ACC112 (cell line): ENCODE data around the gene GNS.

ENCODE experiments used
- H2AFZ ChIP-seq: fragments of 200-600 bp; sonication (generic); one replicate; pipeline ENCODE4 v1.6.0; 2017; ENCODE audit warnings: antibody characterized with exemption, low read length; ENCODE audit not compliant: unreplicated experiment
- H3K27ac ChIP-seq: fragments of 200-600 bp; sonication (generic); 2 replicates; pipeline ENCODE4 v1.5.1; 2014; ENCODE audit warnings: low read depth, mild to moderate bottlenecking, antibody characterized with exemption, low read length, moderate library complexity
- H3K27me3 ChIP-seq: fragments of 200-600 bp; sonication (generic); 2 replicates; pipeline ENCODE4 v1.6.1; 2014; ENCODE audit warnings: mild to moderate bottlenecking, antibody characterized with exemption, low read length, moderate library complexity, mixed read lengths; ENCODE audit not compliant: insufficient read depth
- H3K36me3 ChIP-seq: fragments of 200-600 bp; sonication (generic); 2 replicates; pipeline ENCODE4 v1.6.1; 2016; ENCODE audit warnings: mild to moderate bottlenecking, antibody characterized with exemption, low read length, moderate library complexity, mixed read lengths; ENCODE audit not compliant: insufficient read depth
- H3K4me1 ChIP-seq: fragments of 200-600 bp; sonication (generic); one replicate; pipeline ENCODE4 v1.6.1; 2016; ENCODE audit warnings: low read length, mixed read lengths; ENCODE audit not compliant: insufficient read depth, unreplicated experiment, control insufficient read depth
- H3K4me3 ChIP-seq: fragments of 200-600 bp; sonication (generic); 2 replicates; pipeline ENCODE4 v1.5.1; 2014; ENCODE audit warnings: mild to moderate bottlenecking, low read depth, low read length
- H3K79me2 ChIP-seq: fragments of 200-600 bp; sonication (generic); one replicate; pipeline ENCODE4 v1.6.0; 2016; ENCODE audit warnings: low read length; ENCODE audit not compliant: control insufficient read depth, unreplicated experiment, insufficient read depth

GNS gene

DNA sequence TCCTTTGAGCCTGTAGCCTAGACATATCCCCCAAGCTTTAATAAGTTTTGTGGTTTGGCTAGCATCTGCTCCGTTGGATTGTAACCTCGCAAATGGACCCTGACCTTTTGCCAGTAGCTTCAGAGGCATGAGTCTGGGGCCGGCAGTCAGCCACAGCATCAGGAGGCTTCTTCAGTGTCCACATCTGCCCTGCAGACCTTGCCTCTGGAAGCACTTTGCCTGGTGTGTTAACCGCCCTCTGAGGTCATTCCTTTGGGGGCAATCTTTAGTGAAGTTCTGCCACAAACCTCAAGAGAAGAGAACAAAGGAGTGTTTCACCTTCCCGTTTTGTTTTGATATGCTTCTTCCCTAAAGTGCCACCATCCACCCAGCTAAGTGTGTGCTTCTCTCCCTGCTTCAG, 71.4 kb downstream of the GNS start:
- H3K79me2 ChIP-seq: peaks cover 5% of the 10 kb centered on the region
- H3K36me3 ChIP-seq: no peaks in the 10 kb centered on the region
- H3K4me1 ChIP-seq: peaks cover 4% of the 10 kb centered on the region
- H3K27me3 ChIP-seq: no peaks in the 10 kb centered on the region
- no peak overlapping the region for H3K27ac ChIP-seq
- H3K4me3 ChIP-seq: no peak overlapping the region
- no peak overlapping the region for H2AFZ ChIP-seq

DNA sequence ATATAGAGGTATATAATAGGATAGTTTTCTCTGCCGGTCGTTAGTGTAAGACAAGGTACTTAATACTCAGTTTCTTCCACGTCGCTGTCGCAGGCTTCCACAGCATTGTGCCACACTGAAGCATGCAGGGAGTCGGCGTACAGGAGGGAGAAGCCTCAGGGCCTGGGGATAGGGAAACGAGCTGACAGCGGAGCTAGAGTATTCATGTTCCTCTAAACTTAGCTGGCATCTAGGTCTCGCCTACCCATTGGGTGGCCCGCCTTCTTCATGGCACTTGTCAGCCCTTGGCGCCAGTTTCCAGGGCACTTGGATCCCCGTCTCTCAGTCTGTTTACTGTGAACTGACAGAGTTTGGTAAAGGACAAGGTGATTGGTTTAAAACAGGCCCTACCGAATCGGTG, 73.6 kb downstream of the GNS start:
- Histone ChIP-seq H3K27ac (no peak overlapping the region), H2AFZ (no peak overlapping the region), H3K4me1 (peaks cover 8% of the 10 kb centered on the region), H3K4me3 (no peak overlapping the region), H3K36me3 (no peaks in the 10 kb centered on the region), H3K79me2 (peaks cover 15% of the 10 kb centered on the region), H3K27me3 (no peaks in the 10 kb centered on the region)

DNA sequence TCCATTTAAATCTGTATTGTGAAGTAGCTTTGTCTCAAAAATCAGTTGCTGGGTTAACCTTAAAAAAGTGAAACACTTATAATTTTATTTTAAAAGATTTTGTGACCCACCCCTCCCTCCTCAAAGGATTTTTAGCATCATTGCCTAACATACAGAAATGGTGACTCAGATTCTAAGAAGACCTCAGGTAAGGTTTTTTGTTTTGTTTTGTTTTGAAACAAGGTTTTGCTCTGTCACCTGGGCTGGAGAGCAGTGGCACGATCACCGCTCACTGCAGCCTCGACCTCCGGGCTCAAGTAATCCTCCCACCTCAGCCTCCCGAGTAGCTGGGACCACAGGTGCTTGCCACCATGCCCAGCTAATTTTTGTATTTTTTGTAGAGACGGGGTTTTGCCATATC, 74.2 kb downstream of the GNS start:
- H3K27ac ChIP-seq: no peak overlapping the region

DNA sequence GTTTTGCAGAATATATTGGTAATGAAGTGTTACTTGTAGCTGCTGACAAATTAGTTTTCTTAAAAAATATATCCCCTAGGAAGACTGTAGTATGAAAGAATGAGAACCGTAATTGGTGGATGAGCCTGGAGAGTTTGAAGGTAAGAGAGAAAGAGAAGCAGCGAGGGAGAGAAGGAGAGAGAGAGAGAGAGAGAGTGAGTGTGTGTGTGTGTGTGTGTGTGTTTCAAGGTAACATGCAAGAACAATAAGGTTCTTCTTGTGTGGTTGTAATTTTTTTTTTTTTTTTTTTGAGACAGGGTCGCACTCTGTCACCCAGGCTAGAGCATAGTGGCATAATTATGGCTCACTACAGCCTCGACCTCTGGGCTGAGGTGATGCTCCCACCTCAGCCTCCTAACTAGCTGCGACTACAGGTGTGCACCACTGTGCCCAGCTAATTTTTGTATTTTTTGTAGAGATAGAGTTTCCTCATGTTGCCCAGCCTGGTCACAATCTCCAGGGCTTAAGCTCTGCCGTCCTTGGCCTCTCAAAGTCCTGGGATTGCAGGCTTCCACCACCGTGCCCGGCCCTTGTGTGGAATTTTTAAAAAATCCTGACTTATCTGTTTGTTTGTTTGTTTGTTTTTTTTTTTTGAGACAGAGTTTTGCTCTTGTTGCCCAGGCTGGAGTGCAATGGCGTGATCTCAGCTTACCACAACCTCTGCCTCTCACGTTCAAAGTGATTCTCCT, 75.2 kb downstream of the GNS start:
- H3K27ac ChIP-seq: no peak overlapping the region
- peaks cover 19% of the 10 kb centered on the region for H3K79me2 ChIP-seq
- no peaks in the 10 kb centered on the region for H3K36me3 ChIP-seq
- no peak overlapping the region for H3K4me3 ChIP-seq
- H3K27me3 ChIP-seq: no peaks in the 10 kb centered on the region
- H2AFZ ChIP-seq: no peak overlapping the region
- H3K4me1 ChIP-seq: peaks cover 16% of the 10 kb centered on the region

More for the DNA sequence above, 74.2 kb downstream of the GNS start:
- no peak overlapping the region for H2AFZ ChIP-seq
- H3K4me1 ChIP-seq: peaks cover 13% of the 10 kb centered on the region
- H3K36me3 ChIP-seq: no peaks in the 10 kb centered on the region
- H3K4me3 ChIP-seq: no peak overlapping the region
- no peaks in the 10 kb centered on the region for H3K27me3 ChIP-seq
- peaks cover 19% of the 10 kb centered on the region for H3K79me2 ChIP-seq

DNA sequence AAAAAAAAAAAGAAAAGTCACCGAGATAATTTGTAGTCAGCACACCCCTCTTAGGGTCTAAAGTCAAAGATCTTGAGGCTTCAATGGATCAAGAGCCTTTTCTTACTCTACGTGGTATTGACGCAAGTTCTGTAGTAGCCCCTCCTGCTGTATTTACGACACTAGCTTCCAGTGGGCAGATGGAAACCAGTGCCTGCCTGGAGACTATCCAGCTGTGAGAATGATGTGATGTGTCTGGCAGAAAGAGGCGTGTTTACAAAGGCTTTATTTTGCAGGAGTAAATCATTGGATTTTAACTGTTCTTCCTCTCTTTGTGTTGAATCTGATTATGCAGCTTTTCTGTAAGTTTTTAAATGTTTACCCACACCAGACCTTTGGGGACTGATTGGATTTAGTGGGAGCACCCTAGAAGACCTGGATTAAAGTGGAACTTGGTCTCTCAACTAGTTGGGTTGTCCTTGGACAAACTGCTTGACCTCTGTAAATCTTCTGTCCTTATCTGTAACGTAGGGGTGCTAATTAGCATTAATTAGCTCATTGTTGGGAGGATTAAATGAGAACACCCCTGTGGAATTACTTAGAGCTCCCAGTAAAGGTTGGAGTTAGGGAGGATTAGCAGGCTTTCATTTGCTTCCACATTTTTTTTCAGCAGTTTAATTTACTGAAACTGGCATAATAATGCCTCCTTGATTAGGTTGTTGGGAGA, 76.5 kb downstream of the GNS start:
- Histone ChIP-seq H3K27me3 (no peaks in the 10 kb centered on the region), H3K27ac (no peak overlapping the region), H3K4me1 (peaks cover 16% of the 10 kb centered on the region), H3K4me3 (no peak overlapping the region), H2AFZ (no peak overlapping the region), H3K79me2 (peaks cover 26% of the 10 kb centered on the region), H3K36me3 (no peaks in the 10 kb centered on the region)

DNA sequence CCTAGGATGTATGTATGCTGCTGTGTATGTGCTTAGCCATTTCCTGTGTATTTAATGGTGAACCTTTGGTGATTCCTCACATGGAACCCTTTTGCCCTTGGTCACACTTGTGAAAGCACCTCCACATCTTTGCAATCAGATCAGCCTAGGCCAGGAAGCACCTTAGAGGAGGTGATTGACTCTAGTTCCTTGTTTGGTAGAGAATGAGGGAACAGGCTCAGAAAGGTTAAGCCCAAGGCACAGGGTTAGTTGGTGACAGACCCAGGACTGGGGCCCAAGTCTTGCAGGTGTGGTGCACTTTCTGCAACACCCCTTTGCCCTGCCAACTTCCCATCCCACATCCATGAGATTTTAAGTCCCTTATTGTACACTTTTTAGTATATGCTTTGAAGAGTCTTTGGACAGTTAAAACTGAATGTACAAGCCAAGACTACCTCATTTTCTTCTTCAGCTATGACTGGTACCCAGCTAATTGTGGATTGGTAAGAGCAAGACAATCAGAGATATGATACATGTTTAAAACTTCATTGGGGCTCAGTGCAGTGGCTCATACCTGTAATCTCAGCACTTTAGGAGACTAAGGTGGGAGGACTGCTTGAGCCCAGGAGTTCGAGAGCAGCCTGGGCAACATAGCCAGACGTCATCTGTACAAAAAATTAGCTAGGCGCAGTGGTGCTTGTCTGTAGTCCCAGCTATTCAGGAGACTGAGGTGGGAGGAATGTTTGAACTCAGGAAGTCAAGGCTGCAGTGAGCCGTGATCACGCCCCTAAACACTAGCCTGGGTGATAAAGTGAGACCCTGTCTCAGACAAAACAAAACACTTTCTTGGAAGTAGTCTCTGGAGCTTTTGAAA, 77.8 kb downstream of the GNS start:
- no peaks in the 10 kb centered on the region for H3K36me3 ChIP-seq
- peaks cover 28% of the 10 kb centered on the region for H3K79me2 ChIP-seq
- no peak overlapping the region for H2AFZ ChIP-seq
- no peak overlapping the region for H3K4me3 ChIP-seq
- H3K27me3 ChIP-seq: no peaks in the 10 kb centered on the region
- H3K27ac ChIP-seq: no peak overlapping the region
- H3K4me1 ChIP-seq: peaks cover 16% of the 10 kb centered on the region

DNA sequence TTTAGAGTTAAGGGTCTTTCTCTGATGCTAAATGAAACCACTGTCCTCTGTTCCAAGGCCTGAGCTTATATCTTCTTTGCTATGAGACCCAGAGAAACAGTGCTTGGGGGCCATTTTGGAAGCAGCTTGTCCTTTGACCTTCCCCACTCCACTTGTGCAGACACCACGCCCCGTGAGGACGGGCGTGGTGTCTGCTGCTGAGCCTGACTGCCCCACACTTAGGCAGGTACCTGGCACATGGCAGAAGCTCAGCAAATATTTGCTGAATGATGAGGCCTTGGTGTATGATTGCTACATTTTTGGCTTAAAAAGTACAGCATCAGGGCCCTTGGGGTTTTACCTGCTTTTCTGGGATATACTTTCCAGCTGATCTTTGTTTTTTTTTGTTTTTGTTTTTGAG, 79.0 kb downstream of the GNS start:
- peak overlapping the region; percentile 88 for H3K27ac ChIP-seq
- H3K79me2 ChIP-seq: peaks cover 28% of the 10 kb centered on the region
- H3K4me3 ChIP-seq: peak overlapping the region; percentile 60
- H2AFZ ChIP-seq: peak overlapping the region; percentile 63
- peaks cover 20% of the 10 kb centered on the region for H3K4me1 ChIP-seq
- H3K36me3 ChIP-seq: no peaks in the 10 kb centered on the region
- no peaks in the 10 kb centered on the region for H3K27me3 ChIP-seq

DNA sequence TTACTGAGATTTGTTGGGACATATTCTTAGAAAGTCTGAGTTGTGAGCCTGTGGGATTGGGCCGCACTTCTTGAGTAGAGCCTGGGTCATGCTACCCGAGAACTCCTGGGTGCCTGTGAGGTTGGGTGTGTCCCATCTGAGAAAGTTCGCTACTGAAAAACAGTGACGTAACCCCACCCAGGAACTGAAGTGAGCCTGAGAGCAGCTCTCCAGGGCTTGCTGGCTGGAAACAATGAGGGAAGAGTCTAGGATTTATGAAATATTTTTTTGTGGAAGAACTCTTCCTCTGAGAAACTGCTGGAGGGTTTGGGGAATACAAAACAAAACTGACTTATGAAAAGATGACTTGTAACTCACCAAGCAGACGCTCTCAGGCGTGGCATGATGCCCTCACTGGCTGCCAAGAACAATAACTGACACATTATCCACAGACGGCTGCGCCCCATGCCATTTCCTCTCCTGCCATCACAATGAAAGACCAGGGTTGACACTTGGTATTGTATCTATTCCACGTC, 79.7 kb downstream of the GNS start:
- Histone ChIP-seq H3K27ac (peak overlapping the region; percentile 88), H3K4me1 (peaks cover 20% of the 10 kb centered on the region), H3K79me2 (peaks cover 28% of the 10 kb centered on the region), H3K36me3 (no peaks in the 10 kb centered on the region), H3K4me3 (peak overlapping the region; percentile 60), H3K27me3 (no peaks in the 10 kb centered on the region), H2AFZ (peak overlapping the region; percentile 63)

DNA sequence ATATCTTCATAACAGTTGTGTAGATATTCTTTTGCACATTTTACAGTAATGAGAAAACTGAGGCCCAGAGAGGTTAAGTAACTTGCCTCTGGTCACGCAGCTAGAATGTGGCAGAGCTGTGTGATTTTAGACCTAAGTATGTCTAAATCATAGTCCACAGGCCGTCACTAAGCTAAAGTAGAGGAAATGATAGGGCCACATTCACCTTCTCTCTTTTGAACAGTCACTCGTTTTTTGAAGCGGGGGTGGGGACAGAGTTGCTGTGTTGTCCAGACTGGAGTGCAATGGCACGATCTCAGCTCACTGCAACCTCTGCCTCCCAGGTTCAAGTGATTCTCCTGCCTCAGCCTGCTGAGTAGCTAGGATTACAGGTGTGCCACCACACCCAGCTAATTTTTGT, 80.4 kb downstream of the GNS start:
- Histone ChIP-seq H3K4me1 (peaks cover 20% of the 10 kb centered on the region), H3K27me3 (no peaks in the 10 kb centered on the region), H3K4me3 (no peak overlapping the region), H2AFZ (no peak overlapping the region), H3K79me2 (peaks cover 32% of the 10 kb centered on the region), H3K36me3 (no peaks in the 10 kb centered on the region), H3K27ac (peak overlapping the region; percentile 88)

DNA sequence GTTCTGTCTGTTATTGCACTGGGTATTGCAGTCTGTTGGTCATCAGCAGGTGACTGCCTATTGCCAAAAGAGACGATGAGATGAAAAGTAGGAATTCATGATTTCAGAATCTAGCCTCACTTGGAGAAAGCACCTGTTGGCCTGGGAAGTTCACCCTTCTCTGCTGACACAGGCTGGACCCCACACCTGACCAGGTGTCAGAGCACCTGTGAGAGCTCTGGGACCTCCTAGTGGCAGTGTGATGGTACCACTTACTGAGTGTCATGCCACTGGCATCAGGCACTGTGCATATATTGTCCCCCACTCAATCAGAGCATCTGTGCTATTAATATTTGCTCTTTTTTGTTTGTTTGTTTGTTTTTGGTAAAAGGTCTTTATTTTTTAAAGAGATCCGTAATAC, 81.0 kb downstream of the GNS start:
- peaks cover 24% of the 10 kb centered on the region for H3K4me1 ChIP-seq
- no peak overlapping the region for H2AFZ ChIP-seq
- no peak overlapping the region for H3K27ac ChIP-seq
- no peaks in the 10 kb centered on the region for H3K36me3 ChIP-seq
- peaks cover 32% of the 10 kb centered on the region for H3K79me2 ChIP-seq
- no peak overlapping the region for H3K4me3 ChIP-seq
- H3K27me3 ChIP-seq: no peaks in the 10 kb centered on the region
